ENCODE measurements around the gene STX1B. TPM values are rescaled to one million over a fixed set of nuclear protein-coding genes. Genes with fewer than 3 reads are reported as not detected.

The STX1B gene
- total RNA-seq, 4 donors from 2014 or later, result 0.47 to 1.9 (median 1.0) TPM

GRCh38 chr16:30951750-30952149, 58.7 kb downstream of the STX1B start:
- DNase-seq (ENCODE audit: low spot score) (no peak), ATAC-seq (ENCODE audit: low FRiP score) (no peak)
- TF ChIP-seq, protein P1, sequence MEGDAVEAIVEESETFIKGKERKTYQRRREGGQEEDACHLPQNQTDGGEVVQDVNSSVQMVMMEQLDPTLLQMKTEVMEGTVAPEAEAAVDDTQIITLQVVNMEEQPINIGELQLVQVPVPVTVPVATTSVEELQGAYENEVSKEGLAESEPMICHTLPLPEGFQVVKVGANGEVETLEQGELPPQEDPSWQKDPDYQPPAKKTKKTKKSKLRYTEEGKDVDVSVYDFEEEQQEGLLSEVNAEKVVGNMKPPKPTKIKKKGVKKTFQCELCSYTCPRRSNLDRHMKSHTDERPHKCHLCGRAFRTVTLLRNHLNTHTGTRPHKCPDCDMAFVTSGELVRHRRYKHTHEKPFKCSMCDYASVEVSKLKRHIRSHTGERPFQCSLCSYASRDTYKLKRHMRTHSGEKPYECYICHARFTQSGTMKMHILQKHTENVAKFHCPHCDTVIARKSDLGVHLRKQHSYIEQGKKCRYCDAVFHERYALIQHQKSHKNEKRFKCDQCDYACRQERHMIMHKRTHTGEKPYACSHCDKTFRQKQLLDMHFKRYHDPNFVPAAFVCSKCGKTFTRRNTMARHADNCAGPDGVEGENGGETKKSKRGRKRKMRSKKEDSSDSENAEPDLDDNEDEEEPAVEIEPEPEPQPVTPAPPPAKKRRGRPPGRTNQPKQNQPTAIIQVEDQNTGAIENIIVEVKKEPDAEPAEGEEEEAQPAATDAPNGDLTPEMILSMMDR (IDR thresholded peaks at IDR 0.05), result no peak

DNA sequence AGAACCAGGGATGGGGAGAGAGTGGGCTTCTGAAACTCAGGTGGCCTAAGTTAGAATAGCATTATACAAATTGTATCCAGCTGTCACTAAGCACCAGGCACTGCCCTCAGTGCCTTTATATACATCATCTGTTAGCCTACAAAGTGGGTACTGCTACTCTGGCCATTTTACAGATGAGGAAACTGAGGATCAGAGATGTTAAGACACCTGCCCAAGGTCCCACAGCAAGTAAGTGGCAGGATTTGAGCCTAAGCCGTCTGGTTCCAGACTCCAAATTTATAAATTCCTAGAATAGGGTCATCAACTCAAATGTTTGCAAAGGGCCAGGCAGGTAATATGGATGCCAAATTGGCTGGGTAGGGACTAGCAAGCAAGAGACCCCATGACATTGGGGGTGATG, 59.2 kb downstream of the STX1B start:
- TF ChIP-seq, protein P1 (IDR thresholded peaks at IDR 0.05), result no peak
- no peak for DNase-seq (ENCODE audit: low spot score)
- no peak for ATAC-seq (ENCODE audit: low FRiP score)

GRCh38 chr16:30950516-30951065, 59.8 kb downstream of the STX1B start:
- no peak for DNase-seq (ENCODE audit: low spot score)
- TF ChIP-seq, protein P1 (IDR thresholded peaks at IDR 0.05), result no peak
- no peak for ATAC-seq (ENCODE audit: low FRiP score)

DNA sequence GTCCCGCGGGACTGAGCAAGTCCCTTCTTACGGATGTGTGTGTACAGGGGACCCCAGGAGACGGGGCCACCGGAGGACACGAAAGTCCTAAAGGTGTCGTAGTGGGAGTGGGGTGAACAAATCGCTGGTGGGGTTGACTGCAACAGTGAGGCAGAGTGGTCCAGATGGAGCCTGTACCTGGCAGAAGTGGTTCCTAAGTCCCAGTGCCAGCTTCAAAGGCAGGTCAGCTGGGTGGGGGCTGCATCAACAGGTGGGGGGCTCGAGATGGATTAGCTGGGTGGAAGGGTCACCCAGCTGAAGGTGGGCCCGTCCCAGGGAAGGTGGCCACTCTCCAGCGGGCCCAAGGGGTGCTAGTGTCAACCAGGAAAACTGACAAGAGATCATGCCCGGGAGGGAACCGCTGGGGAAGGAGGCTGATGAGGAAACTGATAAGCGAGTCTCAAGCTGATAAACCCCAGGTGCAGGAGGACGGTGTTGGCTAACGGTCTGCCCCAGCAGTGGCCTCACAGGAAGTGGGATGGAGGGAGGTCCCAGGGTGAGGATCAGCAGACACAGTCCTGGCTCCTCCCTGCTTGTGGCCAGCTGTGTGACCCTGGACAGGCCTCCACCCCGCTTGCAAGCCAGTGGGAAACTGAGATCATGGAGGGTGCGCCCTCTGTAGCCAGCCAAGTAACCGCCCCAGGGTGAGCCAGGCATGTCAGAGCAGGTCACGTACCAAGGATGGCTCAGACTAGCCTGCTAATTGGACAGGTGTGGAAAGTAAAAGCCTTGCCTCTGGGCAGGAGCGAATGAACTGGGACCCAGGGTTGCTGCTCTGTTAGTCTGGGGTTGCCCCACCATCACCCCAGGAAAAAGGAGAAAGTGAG, 60.6 kb downstream of the STX1B start:
- TF ChIP-seq, protein P1 (IDR thresholded peaks at IDR 0.05), result no peak
- DNase-seq (ENCODE audit: low spot score), result peak; percentile 41
- ATAC-seq (ENCODE audit: low FRiP score), result peak; percentile 53

- DNase-seq (ENCODE audit: low spot score) (no peak), ATAC-seq (ENCODE audit: low FRiP score) (peak; percentile 30)
Measured at GRCh38 chr16:30948667-30949649, 61.5 kb downstream of the STX1B start, which contains the start of gene ORAI3. ORAI3 (plus strand) TSS chr16:30949068; CDS start chr16:30949290, 222 bp downstream.

More at GRCh38 chr16:30948667-30949649, 61.5 kb downstream of the STX1B start, which contains the start of gene ORAI3:
- TF ChIP-seq, protein P1 (IDR thresholded peaks at IDR 0.05), result no peak

Measured in omental fat pad (tissue), 4 donors.